NCI-H2107 treated with DMSO at 0.1 percent for 48 hours (cell line): ENCODE data around the gene RAD51B.
A peak's percentile ranks its signal among the peaks of the same experiment; 100 is the strongest.

Experiments
- DNase-seq: peaks from one replicate; lab custom pipeline; 2025; ENCODE audit not compliant: unreplicated experiment; lab: John Stamatoyannopoulos, UW

RAD51B gene

GRCh38 chr14:68447581-68448251 lies 628.1 kb downstream of the RAD51B start:
- no peak for DNase-seq

GRCh38 chr14:68448252-68448902 lies 628.8 kb downstream of the RAD51B start:
- no peak for DNase-seq

- no peak for DNase-seq
Measured at GRCh38 chr14:68449561-68450181, 630.1 kb downstream of the RAD51B start.

GRCh38 chr14:68450391-68451120 lies 631.0 kb downstream of the RAD51B start:
- no peak for DNase-seq

- DNase-seq: no peak
Measured at GRCh38 chr14:68451696-68452373, 632.3 kb downstream of the RAD51B start.

GRCh38 chr14:68458253-68458652 lies 638.7 kb downstream of the RAD51B start:
- no peak for DNase-seq

GRCh38 chr14:68458840-68459469 lies 639.4 kb downstream of the RAD51B start:
- DNase-seq: peak; percentile 16

- DNase-seq: no peak
Measured at GRCh38 chr14:68459480-68460136, 640.0 kb downstream of the RAD51B start.

- no peak for DNase-seq
Measured at GRCh38 chr14:68460541-68460940, 641.0 kb downstream of the RAD51B start.

- no peak for DNase-seq
Measured at GRCh38 chr14:68461086-68461485, 641.5 kb downstream of the RAD51B start.

GRCh38 chr14:68462683-68463082 lies 643.1 kb downstream of the RAD51B start:
- DNase-seq: no peak

- no peak for DNase-seq
Measured at GRCh38 chr14:68463299-68463698, 643.7 kb downstream of the RAD51B start.

GRCh38 chr14:68463705-68464374 lies 644.3 kb downstream of the RAD51B start:
- no peak for DNase-seq

- no peak for DNase-seq
Measured at GRCh38 chr14:68464711-68465110, 645.1 kb downstream of the RAD51B start.

- no peak for DNase-seq
Measured at GRCh38 chr14:68466491-68466977, 647.0 kb downstream of the RAD51B start.

- no peak for DNase-seq
Measured at GRCh38 chr14:68467425-68467824, 647.8 kb downstream of the RAD51B start.

- DNase-seq: no peak
Measured at GRCh38 chr14:68468437-68469207, 649.0 kb downstream of the RAD51B start.

- no peak for DNase-seq
Measured at GRCh38 chr14:68469208-68469713, 649.7 kb downstream of the RAD51B start.
